Transverse colon (tissue), 4 donors: ENCODE data around the gene MANBA. TPM values are rescaled to one million over a fixed set of nuclear protein-coding genes. Genes with fewer than 3 reads are reported as not detected.

Source experiments
- DNase-seq: peaks from one replicate; pipeline ENCODE4 v3.0.0-alpha.2; 2019
- H3K27ac ChIP-seq, 4 donors: fragments of 200-600 bp; sonication (generic); 2 replicates each; pipeline ENCODE4 v1.5.1; 2016 to 2018; ENCODE audit warnings: inconsistent platforms in 4 of 4
- H3K27me3 ChIP-seq: fragments of 200-600 bp; sonication (generic); 2 replicates; pipeline ENCODE4 v1.5.1; 2017; ENCODE audit warnings: inconsistent platforms
- H3K36me3 ChIP-seq, 4 donors: fragments of 200-600 bp; sonication (generic); 2 replicates each; pipeline ENCODE4 v1.5.1; 2017 to 2019; ENCODE audit warnings: inconsistent platforms in 4 of 4
- H3K4me1 ChIP-seq, 4 donors: fragments of 200-600 bp; sonication (generic); 2 replicates each; pipeline ENCODE4 v1.5.1; 2017 to 2020; ENCODE audit warnings: inconsistent platforms in 4 of 4
- H3K4me3 ChIP-seq, 4 donors: fragments of 200-600 bp; sonication (generic); 1 replicate in 1 of 4; 2 replicates in 3 of 4; pipeline versions ENCODE4 v1.5.1 to v1.6.1; 2017 to 2019; ENCODE audit warnings: inconsistent platforms in 4 of 4
- H3K9me3 ChIP-seq, 2 donors: fragments of 200-600 bp; sonication (generic); 2 replicates each; pipeline ENCODE4 v1.5.1; 2017 to 2019; ENCODE audit warnings: inconsistent platforms in 2 of 2
- CTCF ChIP-seq, 5 experiments: fragments of 200-600 bp in 3 of 5; fragments of 450-650 bp in 2 of 5; sonication (generic) in 3 of 5; IDR thresholded peaks; 1 replicate in 2 of 5; 2 replicates in 3 of 5; pipeline ENCODE4 v1.5.1; 2016 to 2017; ENCODE audit warnings: antibody characterized with exemption in 5 of 5, inconsistent platforms in 3 of 5, mild to moderate bottlenecking in 2 of 5, moderate library complexity in 1 of 5
- EP300 ChIP-seq: sonication (generic); formaldehyde crosslinking; IDR thresholded peaks from one replicate; pipeline ENCODE4 v1.6.1; 2017; ENCODE audit warnings: antibody characterized with exemption, low read depth
- POLR2A ChIP-seq: fragments of 450-650 bp; IDR thresholded peaks from one replicate; pipeline ENCODE4 v1.6.1; 2016; ENCODE audit warnings: antibody characterized with exemption, mild to moderate bottlenecking, moderate library complexity
- POLR2AphosphoS5 ChIP-seq, 3 donors: sonication (generic); formaldehyde crosslinking; IDR thresholded peaks; one replicate each; pipeline ENCODE4 v1.6.1; 2016; ENCODE audit warnings: antibody characterized with exemption in 3 of 3
- WGBS, 2 donors: methylation state at CpG; one replicate each; pipeline ENCODE4 v1.1.5; 2018; ENCODE audit warnings: low coverage in 1 of 2; 5-methylcytosine and 5-hydroxymethylcytosine counted together
- in situ Hi-C, 4 donors: fragments of 200-750 bp; cut with MboI; loops; one replicate each; pipeline versions ENCODE4 v1.15.0 to v1.15.1; 2017; ENCODE audit warnings: low sequenced_read_pairs in 3 of 4, low pct_ligation_motif_present in 1 of 4, low pct_unique_long_range_greater_than_20kb in 1 of 4
- intact Hi-C: fragments of 100-400 bp; cut with DNase I; formaldehyde crosslinking; loops from one replicate; pipeline ENCODE4 v1.15.1; 2023; ENCODE audit warnings: low total_unique reads
- total RNA-seq, 4 donors: library from RNA; depleted of rRNA; stranded (reverse); fragments of >200 nt; gene quantifications; one replicate each; pipeline ENCODE4 v1.1.0, GENCODE V29; 2016

Gene MANBA
- total RNA-seq, 4 donors from 2014 or later: 7.5 to 110 (median 27.9) TPM

- DNase-seq: no peak
- H3K27ac ChIP-seq: no peak overlapping the region
- no peak for TF ChIP-seq EP300
- no peak for TF ChIP-seq CTCF (IDR thresholded peaks at IDR 0.05)
- no peak for TF ChIP-seq POLR2AphosphoS5 (IDR thresholded peaks at IDR 0.05)
- no peak for TF ChIP-seq POLR2A
- no peak overlapping the region for H3K4me3 ChIP-seq
- peaks cover 0 to 70% (median 24%) of the 10 kb centered on the region in 4 donors for H3K36me3 ChIP-seq
- in situ Hi-C loops: no loop called here
- 85 to 100% methylated on average over 1 to 2 of the region's 2 CpGs for WGBS, 2 donors
- no peaks in the 10 kb centered on the region for H3K27me3 ChIP-seq
- no peaks in the 10 kb centered on the region for H3K4me1 ChIP-seq
- no peaks in the 10 kb centered on the region for H3K9me3 ChIP-seq
- intact Hi-C loops: no loop called here
These were observed 39.0 kb upstream of the MANBA start for GRCh38 chr4:102799816-102800215.

- TF ChIP-seq CTCF (IDR thresholded peaks at IDR 0.05): no peak
- TF ChIP-seq POLR2A: no peak
- TF ChIP-seq POLR2AphosphoS5 (IDR thresholded peaks at IDR 0.05): no peak
- no peak for TF ChIP-seq EP300
- no peak overlapping the region for H3K27ac ChIP-seq
- no peak for DNase-seq
- no peaks in the 10 kb centered on the region for H3K27me3 ChIP-seq
- in situ Hi-C loops: no loop called here
- H3K36me3 ChIP-seq: peaks cover 0 to 41% (median 13%) of the 10 kb centered on the region in 4 donors
- no peaks in the 10 kb centered on the region for H3K9me3 ChIP-seq
- 91 to 100% methylated on average over 2 of the region's 2 CpGs for WGBS, 2 donors
- no peak overlapping the region for H3K4me3 ChIP-seq
- intact Hi-C loops: no loop called here
- H3K4me1 ChIP-seq: no peaks in the 10 kb centered on the region
These were observed 34.2 kb upstream of the MANBA start for GRCh38 chr4:102794999-102795398.

- peaks cover 0 to 19% (median 7%) of the 10 kb centered on the region in 4 donors for H3K36me3 ChIP-seq
- no peak for DNase-seq
- WGBS, 2 donors: 81 to 88% methylated on average over 2 of the region's 2 CpGs
- no peaks in the 10 kb centered on the region for H3K4me1 ChIP-seq
- intact Hi-C loops (no loop called here), in situ Hi-C loops (no loop called here)
- no peak overlapping the region for H3K4me3 ChIP-seq
- no peak for TF ChIP-seq POLR2AphosphoS5 (IDR thresholded peaks at IDR 0.05)
- TF ChIP-seq CTCF (IDR thresholded peaks at IDR 0.05): no peak
- no peak for TF ChIP-seq EP300
- no peak for TF ChIP-seq POLR2A
- H3K9me3 ChIP-seq: no peaks in the 10 kb centered on the region
- no peaks in the 10 kb centered on the region for H3K27me3 ChIP-seq
- H3K27ac ChIP-seq: no peak overlapping the region
These were observed 31.7 kb upstream of the MANBA start for GRCh38 chr4:102792361-102792936.

GRCh38 chr4:102791318-102791835 lies 30.6 kb upstream of the MANBA start:
- 98% methylated on average over 7 of the region's 7 CpGs; no CpG with 5 or more reads in 1 of the 2 donors for WGBS, 2 donors
- Histone ChIP-seq H3K27me3 (no peaks in the 10 kb centered on the region), H3K4me1 (no peaks in the 10 kb centered on the region), H3K4me3 (no peak overlapping the region), H3K36me3 (peaks cover 0 to 12% (median 4%) of the 10 kb centered on the region in 4 donors), H3K27ac (no peak overlapping the region), H3K9me3 (no peaks in the 10 kb centered on the region)
- no peak for TF ChIP-seq POLR2A
- peak in 1 of 3 donors; percentile 15 for TF ChIP-seq POLR2AphosphoS5 (IDR thresholded peaks at IDR 0.05)
- no peak for TF ChIP-seq CTCF (IDR thresholded peaks at IDR 0.05)
- no peak for TF ChIP-seq EP300
- intact Hi-C loops (no loop called here), in situ Hi-C loops (no loop called here)
- no peak for DNase-seq
